BLaER1 (cell line): Measurements from ENCODE around the gene AREL1.

Source experiments
- H3K27ac ChIP-seq: shearing (Covaris generic); formaldehyde crosslinking; 2 replicates; pipeline ENCODE4 v1.8.1; 2022
- H3K27me3 ChIP-seq: shearing (Covaris generic); formaldehyde crosslinking; 2 replicates; pipeline ENCODE4 v1.8.1; 2022
- H3K36me3 ChIP-seq: shearing (Covaris generic); formaldehyde crosslinking; 2 replicates; pipeline ENCODE4 v1.8.1; 2022
- H3K4me1 ChIP-seq: shearing (Covaris generic); formaldehyde crosslinking; 2 replicates; pipeline ENCODE4 v1.8.1; 2022
- H3K4me2 ChIP-seq: shearing (Covaris generic); formaldehyde crosslinking; 2 replicates; pipeline ENCODE4 v1.8.1; 2022
- H3K4me3 ChIP-seq: shearing (Covaris generic); formaldehyde crosslinking; 2 replicates; pipeline ENCODE4 v1.8.1; 2022
- H3K9ac ChIP-seq: shearing (Covaris generic); formaldehyde crosslinking; 2 replicates; pipeline ENCODE4 v1.8.1; 2022
- H3K9me3 ChIP-seq: shearing (Covaris generic); formaldehyde crosslinking; 2 replicates; pipeline ENCODE4 v1.8.1; 2022
- H4K20me1 ChIP-seq: shearing (Covaris generic); formaldehyde crosslinking; 2 replicates; pipeline ENCODE4 v1.8.1; 2022
- Cebpa-rat ChIP-seq: shearing (Covaris generic); IDR thresholded peaks from 2 replicates; pipeline ENCODE4 v1.8.1; 2022

AREL1 gene

GRCh38 chr14:74703043-74703442 is 9.8 kb downstream of the AREL1 start:
- H3K4me2 ChIP-seq = no peak overlapping the region
- no peaks in the 10 kb centered on the region for H3K4me1 ChIP-seq
- no peak for TF ChIP-seq Cebpa-rat
- H3K27ac ChIP-seq = no peak overlapping the region
- H3K9me3 ChIP-seq = peaks cover 32% of the 10 kb centered on the region
- H4K20me1 ChIP-seq = peaks cover 35% of the 10 kb centered on the region
- H3K36me3 ChIP-seq = peaks cover 40% of the 10 kb centered on the region
- H3K4me3 ChIP-seq = 0 out of 2 replicates have a peak overlapping the region, but pooled peaks have one; percentile 23
- no peaks in the 10 kb centered on the region for H3K27me3 ChIP-seq
- no peak overlapping the region for H3K9ac ChIP-seq

- no peak overlapping the region for H3K9ac ChIP-seq
- peaks cover 32% of the 10 kb centered on the region for H3K9me3 ChIP-seq
- no peak for TF ChIP-seq Cebpa-rat
- H3K4me1 ChIP-seq = no peaks in the 10 kb centered on the region
- H4K20me1 ChIP-seq = peaks cover 42% of the 10 kb centered on the region
- no peak overlapping the region for H3K4me2 ChIP-seq
- H3K27me3 ChIP-seq = no peaks in the 10 kb centered on the region
- H3K4me3 ChIP-seq = peak overlapping the region; percentile 23; the same call in 1 of the 2 replicates
- no peak overlapping the region for H3K27ac ChIP-seq
- H3K36me3 ChIP-seq = peaks cover 48% of the 10 kb centered on the region
Observed at GRCh38 chr14:74702293-74702692, 10.6 kb downstream of the AREL1 start.

- H3K9ac ChIP-seq = no peak overlapping the region
- peaks cover 27% of the 10 kb centered on the region for H3K9me3 ChIP-seq
- H4K20me1 ChIP-seq = peaks cover 65% of the 10 kb centered on the region
- peaks cover 52% of the 10 kb centered on the region for H3K36me3 ChIP-seq
- H3K4me3 ChIP-seq = no peak overlapping the region
- H3K4me1 ChIP-seq = peaks cover 7% of the 10 kb centered on the region; the same call in 1 of the 2 replicates
- H3K27me3 ChIP-seq = no peaks in the 10 kb centered on the region
- no peak for TF ChIP-seq Cebpa-rat
- no peak overlapping the region for H3K4me2 ChIP-seq
- no peak overlapping the region for H3K27ac ChIP-seq
Observed at GRCh38 chr14:74698465-74698864, 14.4 kb downstream of the AREL1 start.

- peaks cover 22% of the 10 kb centered on the region for H3K9me3 ChIP-seq
- H3K4me1 ChIP-seq = peaks cover 7% of the 10 kb centered on the region; the same call in 1 of the 2 replicates
- H3K4me2 ChIP-seq = no peak overlapping the region
- no peak overlapping the region for H3K4me3 ChIP-seq
- H3K36me3 ChIP-seq = peaks cover 47% of the 10 kb centered on the region
- no peak for TF ChIP-seq Cebpa-rat
- no peak overlapping the region for H3K9ac ChIP-seq
- H4K20me1 ChIP-seq = peaks cover 70% of the 10 kb centered on the region
- no peak overlapping the region for H3K27ac ChIP-seq
- no peaks in the 10 kb centered on the region for H3K27me3 ChIP-seq
Observed at GRCh38 chr14:74697976-74698375, 14.9 kb downstream of the AREL1 start.

GRCh38 chr14:74697543-74697942 is 15.3 kb downstream of the AREL1 start:
- H3K27me3 ChIP-seq = no peaks in the 10 kb centered on the region
- peaks cover 42% of the 10 kb centered on the region for H3K36me3 ChIP-seq
- no peak overlapping the region for H3K9ac ChIP-seq
- peaks cover 74% of the 10 kb centered on the region for H4K20me1 ChIP-seq
- no peak overlapping the region for H3K27ac ChIP-seq
- H3K4me3 ChIP-seq = no peak overlapping the region
- peaks cover 7% of the 10 kb centered on the region; the same call in 1 of the 2 replicates for H3K4me1 ChIP-seq
- H3K4me2 ChIP-seq = no peak overlapping the region
- H3K9me3 ChIP-seq = peaks cover 18% of the 10 kb centered on the region
- TF ChIP-seq Cebpa-rat = no peak

GRCh38 chr14:74697011-74697410 is 15.9 kb downstream of the AREL1 start:
- Histone ChIP-seq H3K9me3 (peaks cover 13% of the 10 kb centered on the region), H3K4me3 (no peak overlapping the region), H3K4me2 (no peak overlapping the region), H3K4me1 (peaks cover 7% of the 10 kb centered on the region; the same call in 1 of the 2 replicates), H3K9ac (no peak overlapping the region), H3K27ac (no peak overlapping the region), H4K20me1 (peaks cover 79% of the 10 kb centered on the region), H3K36me3 (peaks cover 39% of the 10 kb centered on the region), H3K27me3 (no peaks in the 10 kb centered on the region)
- no peak for TF ChIP-seq Cebpa-rat

- no peak overlapping the region for H3K4me3 ChIP-seq
- no peak overlapping the region for H3K9ac ChIP-seq
- no peak for TF ChIP-seq Cebpa-rat
- H3K36me3 ChIP-seq = peaks cover 41% of the 10 kb centered on the region
- peaks cover 79% of the 10 kb centered on the region for H4K20me1 ChIP-seq
- no peak overlapping the region for H3K27ac ChIP-seq
- H3K4me1 ChIP-seq = peaks cover 7% of the 10 kb centered on the region; the same call in 1 of the 2 replicates
- H3K4me2 ChIP-seq = no peak overlapping the region
- H3K9me3 ChIP-seq = no peaks in the 10 kb centered on the region
- H3K27me3 ChIP-seq = no peaks in the 10 kb centered on the region
Observed at GRCh38 chr14:74695406-74695805, 17.5 kb downstream of the AREL1 start.

- Histone ChIP-seq H3K4me2 (no peak overlapping the region), H3K27ac (no peak overlapping the region), H3K9ac (no peak overlapping the region), H3K27me3 (no peaks in the 10 kb centered on the region), H3K4me1 (peaks cover 7% of the 10 kb centered on the region; the same call in 1 of the 2 replicates), H3K36me3 (peaks cover 56% of the 10 kb centered on the region), H3K4me3 (no peak overlapping the region), H4K20me1 (peaks cover 58% of the 10 kb centered on the region), H3K9me3 (no peaks in the 10 kb centered on the region)
- no peak for TF ChIP-seq Cebpa-rat
Observed at GRCh38 chr14:74693191-74693590, 19.7 kb downstream of the AREL1 start.

GRCh38 chr14:74691456-74691855 is 21.4 kb downstream of the AREL1 start:
- Histone ChIP-seq H3K4me1 (peaks cover 7% of the 10 kb centered on the region; the same call in 1 of the 2 replicates), H3K4me3 (no peak overlapping the region), H3K4me2 (no peak overlapping the region), H3K9ac (no peak overlapping the region), H3K27me3 (no peaks in the 10 kb centered on the region), H3K36me3 (peaks cover 55% of the 10 kb centered on the region), H3K27ac (no peak overlapping the region), H4K20me1 (peaks cover 41% of the 10 kb centered on the region), H3K9me3 (no peaks in the 10 kb centered on the region)
- no peak for TF ChIP-seq Cebpa-rat

- H4K20me1 ChIP-seq = no peaks in the 10 kb centered on the region
- no peak overlapping the region for H3K27ac ChIP-seq
- H3K4me3 ChIP-seq = no peak overlapping the region
- H3K4me1 ChIP-seq = peaks cover 30% of the 10 kb centered on the region
- H3K4me2 ChIP-seq = no peak overlapping the region
- no peak for TF ChIP-seq Cebpa-rat
- H3K27me3 ChIP-seq = no peaks in the 10 kb centered on the region
- no peaks in the 10 kb centered on the region for H3K9me3 ChIP-seq
- H3K9ac ChIP-seq = no peak overlapping the region
- H3K36me3 ChIP-seq = peaks cover 91% of the 10 kb centered on the region
Observed at GRCh38 chr14:74685921-74686678, 26.8 kb downstream of the AREL1 start.
